OCI-LY7 (cell line): Measurements from ENCODE around the gene NPM1. TPM values are rescaled to one million over a fixed set of nuclear protein-coding genes. Genes with fewer than 3 reads are reported as not detected.

Experiments
- BruUV-seq: library from RNA; stranded (reverse); fragments of 400-500 nt; replicated peaks from 2 replicates; lab custom pipeline; 2021; lab: Mats Ljungman, UMichigan
- CTCF ChIA-PET: fragments of 300-600 bp; sonication (Branson Sonifier 250); formaldehyde crosslinking; loops from one replicate; lab custom pipeline; 2022; ENCODE audit warnings: antibody characterized with exemption; ENCODE audit not compliant: unreplicated experiment; lab: Charles Lee
- POLR2A ChIA-PET: fragments of 300-600 bp; sonication (Branson Sonifier 250); formaldehyde crosslinking; loops from one replicate; lab custom pipeline; 2022; ENCODE audit warnings: antibody characterized with exemption; lab: Charles Lee
- DNase-seq: peaks from one replicate; pipeline ENCODE4 v3.0.0-alpha.2; 2015; ENCODE audit warnings: low spot score
- H2AFZ ChIP-seq: fragments of 200-600 bp; sonication (generic), shearing (Covaris generic); 2 replicates; pipeline ENCODE4 v1.6.1; 2014; ENCODE audit warnings: mild to moderate bottlenecking, antibody characterized with exemption, low read length, moderate library complexity
- H3K27ac ChIP-seq: fragments of 200-600 bp; sonication (generic); 2 replicates; pipeline ENCODE4 v1.5.1; 2014; ENCODE audit warnings: mixed run types, low read depth, mild to moderate bottlenecking, moderate library complexity, low read length, inconsistent platforms; ENCODE audit not compliant: poor library complexity, severe bottlenecking
- H3K36me3 ChIP-seq: fragments of 200-600 bp; sonication (generic); 2 replicates; pipeline ENCODE4 v1.6.1; 2014; ENCODE audit warnings: mild to moderate bottlenecking, antibody characterized with exemption, low read length, moderate library complexity, mixed read lengths; ENCODE audit not compliant: insufficient read depth
- H3K4me1 ChIP-seq: fragments of 200-600 bp; sonication (generic); 2 replicates; pipeline ENCODE4 v1.5.1; 2014; ENCODE audit warnings: mild to moderate bottlenecking, low read length; ENCODE audit not compliant: insufficient read depth, poor library complexity, severe bottlenecking
- H3K4me2 ChIP-seq: fragments of 200-600 bp; sonication (generic); 2 replicates; pipeline ENCODE4 v1.6.1; 2014; ENCODE audit warnings: mild to moderate bottlenecking, low read length
- H3K4me3 ChIP-seq: fragments of 200-600 bp; sonication (generic); 2 replicates; pipeline ENCODE4 v1.5.1; 2014; ENCODE audit warnings: mild to moderate bottlenecking, low read depth, low read length; ENCODE audit not compliant: poor library complexity, severe bottlenecking
- H3K79me2 ChIP-seq: fragments of 200-600 bp; sonication (generic); 2 replicates; pipeline ENCODE4 v1.6.1; 2016; ENCODE audit warnings: low read depth, mild to moderate bottlenecking, low read length, moderate library complexity, mixed read lengths; ENCODE audit not compliant: insufficient read depth
- H3K9me2 ChIP-seq: fragments of 200-600 bp; sonication (generic); 2 replicates; pipeline ENCODE4 v1.6.1; 2016; ENCODE audit warnings: mild to moderate bottlenecking, low read length, mixed read lengths; ENCODE audit not compliant: insufficient read depth
- H3K9me3 ChIP-seq: fragments of 200-600 bp; sonication (generic); 2 replicates; pipeline ENCODE4 v1.6.1; 2014; ENCODE audit warnings: mild to moderate bottlenecking, mixed run types, low read length, mixed read lengths
- H4K20me1 ChIP-seq: fragments of 200-600 bp; sonication (generic); 2 replicates; pipeline ENCODE4 v1.6.1; 2014; ENCODE audit warnings: mild to moderate bottlenecking, antibody characterized with exemption, low read length, moderate library complexity, mixed read lengths; ENCODE audit not compliant: insufficient read depth
- CTCF ChIP-seq: fragments of 200-600 bp; sonication (generic); conservative IDR thresholded peaks from 2 replicates; pipeline ENCODE4 v1.5.1; 2014; ENCODE audit warnings: mild to moderate bottlenecking, antibody characterized with exemption, low read length, moderate library complexity, mixed read lengths
- EZH2phosphoT487 ChIP-seq: fragments of 200-600 bp; sonication (generic); IDR thresholded peaks from 2 replicates; pipeline ENCODE4 v1.6.1; 2018; ENCODE audit warnings: low read depth, borderline replicate concordance, mild to moderate bottlenecking, mixed run types, antibody characterized with exemption, low read length, moderate library complexity, mixed read lengths
- intact Hi-C: fragments of 100-400 bp; cut with micrococcal nuclease; formaldehyde crosslinking; loops from one replicate; pipeline ENCODE4 v1.10.0; 2022; ENCODE audit not compliant: unreplicated experiment
- total RNA-seq, 2 experiments: library from RNA; depleted of rRNA in 1 of 2; stranded (reverse); fragments of >200 nt in 1 of 2; shearing (Covaris generic) in 1 of 2; gene quantifications; 2 replicates each; pipeline ENCODE4 v1.2.3, GENCODE V29; 2014 to 2022

Gene NPM1
- total RNA-seq, 2 experiments from 2014 or later: 1,091 to 2,027 TPM

- H3K9me2 ChIP-seq: no peaks in the 10 kb centered on the region
- CTCF ChIA-PET: interaction anchor here (0.7 kb wide), 1 partner anchor 139 kb away, joined by 3 read pairs; no protein-coding TSS in a partner anchor
- no peaks in the 10 kb centered on the region for H3K9me3 ChIP-seq
- peak within 1 kb of the TSS; percentile 66 for H3K4me2 ChIP-seq
- POLR2A ChIA-PET: interaction anchor here (0.7 kb wide), 1 partner anchor 10 kb away, joined by 4 read pairs; no protein-coding TSS in a partner anchor
- H4K20me1 ChIP-seq: peaks cover 8% of the 10 kb centered on the region; the same call in 1 of the 2 replicates
- DNase-seq: peak; percentile 49
- intact Hi-C loops: loop anchor here (1.0 to 5.0 kb wide), 4 partner anchors 65 to 623 kb away; no protein-coding TSS in a partner anchor
- peak; percentile 21; the same call in 1 of the 2 replicates for TF ChIP-seq CTCF
- TF ChIP-seq EZH2phosphoT487: no peak
- 0 out of 2 replicates have a peak, but pooled peaks cover 2% of the 10 kb centered on the region for H3K36me3 ChIP-seq
- no peaks in the 10 kb centered on the region for H3K79me2 ChIP-seq
- H3K4me3 ChIP-seq: peak within 1 kb of the TSS; percentile 5
- no peak within 1 kb of the TSS for H2AFZ ChIP-seq
- no peak within 1 kb of the TSS for H3K27ac ChIP-seq
- BruUV-seq: no TSS peak
- H3K4me1 ChIP-seq: peaks cover 6% of the 10 kb centered on the region
Measured at GRCh38 chr5:171418982-171419687, 31.5 kb downstream of the NPM1 start, which contains the start of gene FGF18. TSS of gene FGF18 (plus strand) at chr5:171419647. CDS start at chr5:171420200, 553 bp downstream.

GRCh38 chr5:171419688-171420430, 32.2 kb downstream of the NPM1 start:
- no TSS peak for BruUV-seq
- H4K20me1 ChIP-seq: peaks cover 8% of the 10 kb centered on the region; the same call in 1 of the 2 replicates
- peak overlapping the region; percentile 5 for H3K4me3 ChIP-seq
- H2AFZ ChIP-seq: no peak overlapping the region
- TF ChIP-seq CTCF (no peak), EZH2phosphoT487 (no peak)
- no peak overlapping the region for H3K27ac ChIP-seq
- H3K9me3 ChIP-seq: no peaks in the 10 kb centered on the region
- no peaks in the 10 kb centered on the region for H3K9me2 ChIP-seq
- POLR2A ChIA-PET: no interaction called here
- no peak for DNase-seq
- peaks cover 6% of the 10 kb centered on the region for H3K4me1 ChIP-seq
- H3K79me2 ChIP-seq: no peaks in the 10 kb centered on the region
- CTCF ChIA-PET: no interaction called here
- peak overlapping the region; percentile 66; the same call in 1 of the 2 replicates for H3K4me2 ChIP-seq
- no peaks in the 10 kb centered on the region for H3K36me3 ChIP-seq
- intact Hi-C loops: loop anchor here (5.0 kb wide), 2 partner anchors 187 to 622 kb away; no protein-coding TSS in a partner anchor
